HG02981 (cell line): ENCODE measurements around the gene PCBP3.

Source experiments
- ATAC-seq: cut with Tn5 transposase; IDR thresholded peaks from one replicate; pipeline ENCODE4 v1.9.1; 2021; ENCODE audit warnings: mild to moderate bottlenecking, moderate library complexity; ENCODE audit not compliant: unreplicated experiment

PCBP3 gene

DNA sequence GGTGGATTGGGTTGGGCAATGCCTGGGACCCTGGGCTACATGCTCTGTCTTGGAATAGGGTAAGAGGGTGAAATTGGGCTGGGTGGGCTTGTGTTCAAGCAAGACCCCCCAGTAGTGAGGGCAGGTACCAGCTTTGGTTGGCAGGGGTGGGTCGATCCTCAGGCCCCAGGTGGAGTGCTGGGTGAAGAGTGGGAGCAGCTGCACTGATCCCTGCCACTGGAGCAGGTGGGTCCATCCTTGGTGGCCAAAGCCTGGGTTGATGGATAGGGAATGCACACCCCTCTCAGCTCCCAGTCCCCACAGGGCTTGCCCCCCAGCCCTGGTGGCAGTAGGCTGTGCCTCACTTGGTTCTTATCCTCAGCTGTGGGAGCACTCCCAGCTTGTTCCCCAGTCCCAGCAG is 135.2 kb downstream of the PCBP3 start:
- no peak for ATAC-seq

DNA sequence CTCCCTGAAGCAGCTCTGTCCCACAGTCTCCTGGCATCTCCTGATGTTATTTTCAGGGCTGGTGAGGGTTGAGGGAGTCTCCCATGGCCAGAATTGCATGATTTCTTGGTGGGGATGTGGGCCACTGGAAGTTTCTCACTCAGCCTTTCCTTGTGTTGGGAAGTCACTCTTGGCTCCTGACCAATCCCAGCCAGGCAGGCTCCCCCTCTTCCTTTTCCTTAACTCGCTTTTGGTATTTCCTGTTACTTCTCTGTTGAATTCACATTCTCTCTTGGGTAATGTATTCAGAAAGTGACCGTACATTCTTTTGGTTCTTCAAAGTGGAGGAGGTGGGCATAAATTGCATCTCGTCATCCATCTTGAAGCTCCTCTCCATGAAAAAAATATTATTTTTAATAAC is 135.7 kb downstream of the PCBP3 start:
- ATAC-seq: no peak

DNA sequence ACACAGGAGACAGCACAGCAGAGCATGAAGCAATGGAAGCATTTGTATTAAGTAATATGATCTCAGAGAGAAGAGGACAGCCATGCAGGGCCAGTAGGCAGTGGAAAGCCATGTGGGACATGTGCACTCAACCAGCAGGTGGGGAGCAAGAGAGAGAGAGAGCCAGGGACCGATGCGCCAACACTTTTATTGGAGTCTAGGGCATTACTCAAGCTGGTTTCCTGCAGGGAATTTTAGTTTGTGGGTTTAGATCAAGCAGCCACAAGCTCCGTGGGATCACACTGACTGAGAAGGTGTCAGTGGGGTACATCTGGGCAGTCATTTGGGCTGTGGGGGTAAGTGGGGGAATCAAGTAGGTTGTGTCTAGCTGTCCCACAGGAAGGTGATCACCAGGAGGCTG is 137.1 kb downstream of the PCBP3 start:
- ATAC-seq: no peak

DNA sequence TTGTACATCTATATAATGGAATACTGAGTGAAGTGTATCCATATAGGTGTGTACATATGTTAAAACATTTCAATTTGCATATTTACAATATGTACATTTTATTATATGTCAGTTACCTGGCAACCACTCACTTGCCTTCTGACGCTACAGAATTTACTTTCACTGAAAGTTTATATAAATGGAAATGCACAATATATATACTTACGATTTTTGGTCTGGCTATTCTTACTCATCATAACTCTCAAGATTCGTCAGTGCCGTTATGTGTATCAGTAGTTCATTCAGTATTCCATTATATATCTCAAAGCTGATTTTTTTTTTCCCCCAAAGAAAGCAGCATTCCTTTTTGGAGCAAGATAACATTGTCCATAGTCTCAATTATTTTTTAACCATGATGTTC is 138.2 kb downstream of the PCBP3 start:
- ATAC-seq: no peak

DNA sequence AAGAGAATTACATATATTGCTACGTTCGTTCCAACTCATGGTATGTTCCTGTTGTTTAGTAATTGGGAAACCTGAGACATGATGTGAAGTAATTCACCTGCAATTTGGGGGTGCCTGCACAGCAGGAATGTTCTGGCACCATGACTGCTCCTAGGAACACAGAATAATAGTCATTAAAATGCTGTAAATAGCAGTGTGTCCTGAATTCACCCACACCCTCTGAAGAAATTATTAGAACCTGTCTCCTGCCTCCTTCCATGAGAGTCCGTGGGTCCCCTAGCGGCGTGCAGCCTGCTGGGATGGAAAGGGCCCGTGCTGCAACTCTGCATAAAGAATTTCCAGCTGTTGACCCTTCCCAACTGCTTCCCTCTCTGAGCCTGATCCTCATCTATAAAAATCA is 143.1 kb downstream of the PCBP3 start:
- ATAC-seq: no peak

DNA sequence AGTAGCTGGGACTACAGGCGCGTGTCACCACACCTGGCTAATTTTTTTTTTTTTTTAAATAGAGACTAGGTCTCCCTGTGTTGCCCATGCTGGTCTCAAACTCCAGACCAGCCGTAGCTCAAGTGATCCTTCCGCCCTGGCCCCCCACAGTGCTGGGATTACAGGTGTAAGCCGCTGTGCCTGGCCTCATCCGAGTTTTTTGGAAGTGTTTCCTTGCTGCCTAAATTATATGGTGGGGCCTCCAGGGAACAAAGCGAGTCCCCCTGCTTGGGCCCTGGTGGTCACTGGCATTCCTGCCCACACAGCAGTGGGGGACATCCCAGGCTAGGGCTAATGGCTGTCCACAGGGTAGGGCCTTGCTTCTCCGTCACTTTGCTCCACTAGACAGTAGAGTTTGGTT is 143.8 kb downstream of the PCBP3 start:
- ATAC-seq: no peak

DNA sequence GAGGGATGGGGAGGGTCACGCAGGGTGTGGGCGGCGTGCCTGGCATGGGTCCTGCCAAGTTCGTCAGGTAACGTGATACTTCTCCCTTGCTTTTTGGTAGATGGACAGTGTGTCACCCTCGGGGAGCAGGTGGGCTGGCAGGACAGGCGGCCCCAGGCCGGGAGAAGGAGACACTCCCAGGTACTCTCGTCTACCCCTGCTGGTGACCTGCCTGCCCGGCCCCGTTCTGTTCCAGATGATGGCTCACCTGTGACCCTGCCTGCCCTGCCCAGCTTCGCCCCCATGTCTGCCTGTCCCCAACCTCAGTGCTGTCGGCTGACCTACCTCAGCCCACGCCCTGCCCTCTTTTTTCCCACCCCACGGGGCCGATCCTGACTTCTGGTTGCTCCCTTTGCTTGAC is 144.7 kb downstream of the PCBP3 start:
- no peak for ATAC-seq

DNA sequence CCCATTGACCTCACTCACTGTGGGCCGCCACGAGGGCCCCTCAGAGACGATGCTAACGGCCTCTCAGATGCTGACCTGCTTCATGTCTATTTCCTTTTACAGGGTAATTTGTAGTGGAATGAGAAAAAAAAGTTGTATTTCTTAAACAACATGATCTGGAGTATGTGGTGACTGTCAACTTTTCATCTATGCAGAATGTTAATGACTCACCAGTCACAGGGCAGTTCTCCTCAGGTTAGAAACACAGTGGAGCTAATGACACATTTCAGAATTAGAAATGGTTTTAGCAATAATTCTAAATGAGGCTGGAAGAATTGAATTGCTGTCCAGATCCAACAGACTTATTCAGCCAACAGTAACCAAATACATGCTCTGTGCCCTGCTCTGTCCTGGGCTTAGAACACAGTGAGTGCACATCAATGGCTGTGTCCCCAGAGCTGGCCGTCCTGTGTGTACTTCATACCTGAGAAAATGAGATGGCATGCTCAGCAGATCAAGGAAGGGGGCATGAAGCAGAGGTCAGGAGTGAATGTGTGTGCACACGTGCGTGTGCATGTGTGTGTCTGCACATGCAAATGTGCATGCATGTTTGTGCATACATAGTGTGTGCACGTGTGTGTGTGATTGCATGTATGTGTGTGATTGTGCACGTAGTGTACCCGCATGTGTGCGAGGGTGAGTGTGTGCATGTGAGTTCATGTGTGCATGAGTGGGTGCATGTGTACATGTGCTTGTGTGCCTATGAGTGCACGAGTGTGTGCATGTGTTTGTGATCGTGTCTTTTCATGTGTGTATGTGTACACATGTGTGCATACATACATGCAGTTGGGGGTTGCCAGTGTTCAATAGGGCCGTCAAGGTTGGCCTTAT is 145.3 kb downstream of the PCBP3 start:
- ATAC-seq: no peak

DNA sequence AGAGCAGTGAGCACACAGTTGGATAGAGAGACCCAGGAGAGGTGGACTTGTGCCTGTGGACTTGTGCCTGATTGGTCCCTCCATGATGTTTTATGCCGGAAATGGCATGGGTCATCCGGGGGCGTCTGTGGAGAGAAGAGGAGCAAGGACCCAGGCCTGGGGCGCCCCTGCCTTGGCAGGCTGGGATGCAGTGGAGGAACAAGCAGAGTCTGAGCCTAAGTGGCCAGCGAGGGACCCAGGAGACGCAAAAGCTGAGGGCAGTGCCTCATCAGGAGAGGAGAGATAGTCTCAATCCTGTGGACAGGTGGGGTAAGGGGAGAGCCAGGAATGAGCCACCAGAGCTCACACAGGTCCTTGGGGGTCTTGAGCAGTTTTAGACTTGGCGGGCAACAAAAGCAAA is 146.9 kb downstream of the PCBP3 start:
- ATAC-seq: no peak

DNA sequence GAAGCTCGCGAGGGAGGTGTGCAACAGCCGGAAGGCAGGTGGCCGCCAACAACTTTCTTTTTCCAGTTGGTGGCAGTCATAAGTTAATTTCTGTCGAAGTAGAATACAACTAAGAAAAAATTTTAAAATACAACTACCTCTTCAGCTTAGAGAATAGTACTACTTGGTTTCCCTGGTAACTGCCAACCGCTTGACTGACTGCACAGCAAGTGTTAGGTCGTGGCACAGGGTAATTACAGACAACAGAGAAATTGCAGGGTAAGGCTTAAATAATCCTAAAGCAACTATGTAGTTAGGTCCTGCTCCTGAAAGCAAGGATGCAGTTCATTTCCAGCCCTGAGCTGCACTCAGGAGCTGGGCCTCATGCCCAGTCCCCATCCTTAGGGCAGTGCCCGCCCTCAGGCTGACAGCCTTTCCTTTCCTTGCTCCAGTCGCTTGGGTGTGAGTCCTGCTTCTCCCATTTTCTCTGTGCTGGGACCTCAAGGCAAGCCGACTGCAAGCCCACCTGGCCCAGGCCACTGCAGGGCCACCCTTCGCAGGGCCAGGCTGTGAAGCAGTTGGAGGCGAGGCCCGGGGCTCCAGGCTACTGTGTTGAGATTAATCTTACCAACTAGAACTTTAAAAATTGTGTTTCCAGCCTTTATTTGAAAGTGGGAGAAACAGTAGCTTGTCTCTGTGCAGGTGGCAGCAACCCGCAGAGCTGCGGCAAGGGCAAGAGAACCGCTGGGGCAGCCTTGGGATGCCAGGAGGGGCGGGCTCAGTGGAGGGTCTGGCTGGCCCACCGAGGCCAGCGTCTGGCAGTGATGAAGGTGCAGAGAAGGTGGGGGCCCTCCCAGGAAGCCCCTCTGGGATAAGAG is 148.3 kb downstream of the PCBP3 start:
- ATAC-seq: no peak

DNA sequence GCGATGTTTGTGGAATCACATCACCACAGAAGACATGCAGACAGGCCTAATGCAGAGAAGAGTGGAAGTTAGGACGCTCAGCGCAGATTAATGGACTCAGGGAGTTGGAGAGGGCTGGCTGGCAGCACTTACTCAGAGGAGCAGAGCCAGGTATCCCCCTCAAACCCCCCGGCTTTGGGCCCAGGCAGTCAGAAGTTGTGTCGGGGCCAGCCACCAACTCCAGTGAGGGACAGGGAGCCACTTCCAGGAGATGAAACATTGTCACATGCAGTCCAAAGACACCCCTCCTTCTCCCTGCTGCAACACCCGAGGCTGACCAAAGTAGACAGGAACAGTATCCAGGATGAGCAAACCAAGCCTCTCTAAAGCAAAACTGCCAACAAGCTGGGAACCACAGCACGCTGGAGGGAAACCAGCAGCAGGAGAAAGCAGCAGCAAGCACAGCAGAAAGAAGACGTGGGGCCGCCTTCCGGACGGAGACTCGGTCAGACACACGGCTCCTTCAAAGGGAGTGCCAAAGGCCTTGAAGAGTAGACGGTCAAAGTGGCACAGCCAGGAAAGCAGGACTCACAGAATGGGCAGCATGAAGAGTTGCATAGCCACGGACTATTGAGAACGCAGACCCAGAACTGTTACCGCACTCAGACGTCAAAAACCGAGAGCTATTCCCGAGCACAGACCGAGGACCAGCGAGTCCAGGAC is 149.3 kb downstream of the PCBP3 start:
- no peak for ATAC-seq

DNA sequence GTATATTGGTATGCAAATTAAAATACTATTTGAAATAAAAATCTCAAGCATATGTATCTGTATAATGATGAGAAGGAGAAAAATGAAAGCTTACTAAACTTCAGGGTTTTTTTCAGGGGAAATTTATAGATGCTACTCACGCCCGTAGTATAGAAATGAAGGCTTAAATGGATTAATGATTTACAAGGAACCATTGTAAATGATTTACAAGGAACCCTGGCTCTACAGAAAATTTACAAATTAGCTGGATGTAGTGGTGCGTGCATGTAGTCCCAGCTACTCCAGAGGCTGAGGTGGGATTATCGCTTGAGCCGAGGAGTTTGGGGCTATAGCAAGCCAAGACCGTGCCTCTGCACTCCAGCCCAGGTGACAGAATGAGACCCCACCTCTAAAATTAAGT is 150.5 kb downstream of the PCBP3 start:
- ATAC-seq: no peak

DNA sequence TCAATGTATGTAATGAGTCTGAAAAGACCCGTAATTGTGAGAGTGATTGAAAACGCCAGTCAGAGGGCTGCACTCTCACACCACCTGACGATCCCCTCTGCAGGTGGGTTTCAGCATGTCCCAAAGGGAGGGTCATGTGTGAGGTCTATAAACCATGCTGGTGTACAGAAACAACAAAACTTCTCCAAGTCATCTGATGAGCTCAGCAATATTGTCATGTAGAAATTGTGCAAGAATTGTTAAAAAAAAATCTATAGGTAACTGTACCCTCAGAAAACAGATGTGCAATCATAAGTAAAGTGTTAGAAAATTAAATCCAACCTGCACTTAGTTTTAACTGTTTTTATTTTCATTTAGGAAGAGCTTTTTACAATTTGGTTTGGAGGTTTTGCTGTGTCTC is 152.5 kb downstream of the PCBP3 start:
- ATAC-seq: no peak

DNA sequence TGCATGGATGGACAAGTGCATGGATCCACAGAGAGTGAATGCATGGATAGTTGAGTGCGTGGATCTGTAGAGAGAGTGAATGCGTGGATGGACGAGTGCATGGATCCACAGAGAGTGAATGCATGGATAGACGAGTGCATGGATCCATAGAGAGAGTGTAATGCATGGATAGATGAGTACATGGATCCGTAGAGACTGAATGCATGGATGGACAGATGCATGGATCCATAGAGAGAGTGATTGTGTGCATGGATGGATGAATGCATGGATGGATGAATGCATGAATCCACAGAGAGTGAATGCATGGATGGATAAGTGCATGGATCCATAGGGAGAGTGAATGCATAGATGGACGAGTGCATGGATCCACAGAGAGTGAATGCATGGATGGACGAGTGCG is 153.8 kb downstream of the PCBP3 start:
- no peak for ATAC-seq

DNA sequence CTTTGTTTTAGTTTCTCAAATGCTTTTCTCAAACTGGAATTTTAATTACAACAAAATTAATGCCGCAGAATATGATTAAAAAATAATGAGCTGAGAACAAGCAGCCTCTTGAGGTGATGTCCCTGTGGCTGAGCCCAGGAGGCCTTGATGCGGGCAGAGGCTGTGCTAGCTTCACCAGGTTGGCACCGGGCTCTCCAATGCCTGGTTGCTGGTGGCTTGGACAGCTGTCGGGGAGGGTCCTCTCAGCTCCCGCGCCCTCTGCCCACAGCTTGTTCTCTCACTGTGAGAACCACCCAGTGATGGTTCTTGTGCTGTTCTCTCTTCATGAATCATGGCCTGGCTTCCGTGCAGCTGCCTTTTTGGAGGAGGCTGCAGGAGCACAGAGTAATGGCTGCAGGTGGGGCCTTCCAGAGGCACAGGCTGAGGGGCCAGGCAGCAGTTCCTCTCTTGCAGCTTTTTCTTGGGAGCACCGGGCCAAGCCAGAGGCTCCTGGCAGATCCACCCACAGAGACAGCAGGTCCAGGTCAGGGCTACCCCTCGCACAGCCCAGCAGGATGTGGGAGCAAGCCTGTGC is 156.3 kb downstream of the PCBP3 start:
- no peak for ATAC-seq

DNA sequence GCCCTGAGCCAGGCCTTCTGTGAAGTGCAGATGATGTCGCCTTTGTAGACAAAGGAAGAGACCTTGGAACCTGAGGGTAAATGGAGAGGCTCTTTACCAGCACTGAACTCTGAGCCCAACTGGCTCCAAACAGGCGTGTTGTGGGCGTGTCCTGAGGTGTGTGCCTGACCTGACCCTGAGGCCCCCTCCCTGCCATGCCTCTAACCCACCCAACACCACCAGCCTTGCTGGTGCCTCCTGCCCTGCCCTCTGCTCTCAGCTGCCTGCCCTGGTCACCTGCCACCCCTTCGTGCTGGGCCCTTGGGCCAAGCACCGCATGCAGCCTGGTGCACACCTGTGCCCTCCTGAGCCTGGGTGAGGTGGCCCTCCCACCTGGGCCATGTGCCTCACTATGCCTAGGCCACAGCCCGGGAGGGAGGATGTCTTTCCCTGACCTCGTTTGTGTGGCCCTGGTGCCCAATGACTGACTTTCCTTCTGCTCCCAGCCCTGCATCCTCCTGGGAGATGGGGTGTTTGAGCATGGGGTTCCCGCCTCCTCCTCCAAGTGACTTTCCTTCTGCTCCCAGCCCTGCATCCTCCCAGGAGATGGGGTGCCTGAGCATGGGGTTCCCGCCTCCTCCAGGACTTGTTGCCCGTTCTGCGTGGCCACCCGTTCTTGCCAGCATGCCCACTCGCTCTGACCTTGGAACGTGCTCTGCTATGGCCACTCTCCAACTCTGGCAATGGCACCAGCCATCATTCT is 157.0 kb downstream of the PCBP3 start:
- no peak for ATAC-seq

DNA sequence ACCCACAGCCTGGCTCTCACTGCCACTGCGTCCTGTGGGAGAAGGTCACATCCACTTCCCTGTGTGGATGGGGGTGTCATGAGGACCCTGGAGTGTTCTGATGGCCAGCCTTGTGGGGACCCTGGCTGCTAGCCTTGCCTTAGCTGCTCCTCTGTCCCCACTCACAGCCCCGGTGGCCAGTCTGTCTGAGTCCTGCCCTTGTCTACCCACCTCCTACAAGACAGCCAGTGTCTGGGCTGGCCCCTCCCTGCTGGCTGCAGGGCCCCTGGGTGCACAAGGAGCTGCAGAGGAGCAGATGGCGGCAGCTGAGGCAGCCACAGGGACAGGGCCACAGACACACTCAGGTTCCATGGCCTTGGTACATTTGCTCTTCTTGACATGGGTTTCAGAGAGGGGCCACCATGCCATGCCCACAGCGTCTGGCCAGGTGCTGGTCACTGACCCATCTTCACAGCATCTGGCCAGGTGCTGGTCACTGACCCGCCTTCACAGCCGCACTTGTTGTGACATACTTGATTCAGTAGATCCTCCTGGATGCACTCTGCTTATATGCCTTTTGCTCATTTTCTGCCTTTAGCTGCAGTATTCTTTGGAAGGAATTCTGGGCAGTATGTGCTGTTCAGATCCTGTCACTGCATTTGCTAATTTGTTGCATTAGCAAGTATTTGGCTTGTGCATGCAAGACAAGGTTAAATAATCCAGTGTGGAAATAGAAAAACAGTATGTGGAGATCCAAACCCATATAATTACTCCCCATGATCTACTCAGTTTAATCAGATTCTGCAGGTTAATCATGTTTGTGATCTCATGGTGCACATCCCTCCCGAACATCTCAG is 157.8 kb downstream of the PCBP3 start:
- ATAC-seq: no peak

DNA sequence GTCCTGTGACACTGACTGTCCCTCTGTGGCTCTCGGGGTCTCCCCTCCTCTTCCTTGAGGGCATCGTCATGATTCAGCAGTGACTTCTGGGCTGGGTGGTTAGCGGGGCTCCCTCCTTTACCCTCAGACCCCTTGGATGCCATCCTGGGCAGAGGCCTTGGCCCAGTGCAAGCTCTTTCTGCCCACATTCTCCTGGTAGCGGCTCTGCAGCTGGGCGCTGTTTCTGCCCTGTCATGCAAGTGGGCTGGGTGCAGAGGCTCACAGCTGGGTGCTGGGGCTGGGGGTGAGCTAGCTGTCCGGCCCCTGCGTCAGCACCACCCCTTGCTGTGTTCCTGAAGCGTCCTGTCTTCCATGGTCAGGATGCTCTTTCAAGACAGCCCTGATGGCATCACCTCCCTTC is 158.5 kb downstream of the PCBP3 start:
- no peak for ATAC-seq

DNA sequence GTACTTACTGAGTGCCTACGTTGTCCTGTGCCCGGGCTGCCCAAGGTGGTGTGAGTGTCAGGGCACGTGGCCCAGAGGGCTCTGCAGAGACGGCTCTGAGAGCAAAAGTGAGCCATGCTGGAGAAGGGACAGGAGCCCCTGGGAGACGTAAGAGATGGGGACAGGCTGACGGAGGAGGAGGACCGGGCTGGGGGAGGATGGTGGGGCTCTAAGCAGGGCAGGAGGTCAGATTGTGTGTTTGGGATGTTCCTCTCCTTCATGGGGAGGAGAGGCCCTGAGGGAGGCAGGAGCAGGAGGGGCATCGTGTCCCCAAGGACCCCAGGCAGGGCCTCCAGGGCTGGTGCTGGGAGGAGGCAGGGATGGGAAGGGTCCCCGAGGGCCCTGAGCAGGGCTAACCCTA is 158.9 kb downstream of the PCBP3 start:
- ATAC-seq: no peak
